SK-N-MC (cell line): Measurements from ENCODE around the gene ZNF93.

Experiments
- EZH2 ChIP-seq: fragments of 200-600 bp; sonication (generic); IDR thresholded peaks from one replicate; pipeline ENCODE4 v1.6.1; 2017; ENCODE audit warnings: antibody characterized with exemption
- FOXP2 ChIP-seq: optimal IDR thresholded peaks from 2 replicates; pipeline ENCODE3; 2011; ENCODE audit warnings: mild to moderate bottlenecking, moderate library complexity; ENCODE audit not compliant: insufficient read depth; ENCODE audit errors: extremely low read length, control extremely low read depth

DNA sequence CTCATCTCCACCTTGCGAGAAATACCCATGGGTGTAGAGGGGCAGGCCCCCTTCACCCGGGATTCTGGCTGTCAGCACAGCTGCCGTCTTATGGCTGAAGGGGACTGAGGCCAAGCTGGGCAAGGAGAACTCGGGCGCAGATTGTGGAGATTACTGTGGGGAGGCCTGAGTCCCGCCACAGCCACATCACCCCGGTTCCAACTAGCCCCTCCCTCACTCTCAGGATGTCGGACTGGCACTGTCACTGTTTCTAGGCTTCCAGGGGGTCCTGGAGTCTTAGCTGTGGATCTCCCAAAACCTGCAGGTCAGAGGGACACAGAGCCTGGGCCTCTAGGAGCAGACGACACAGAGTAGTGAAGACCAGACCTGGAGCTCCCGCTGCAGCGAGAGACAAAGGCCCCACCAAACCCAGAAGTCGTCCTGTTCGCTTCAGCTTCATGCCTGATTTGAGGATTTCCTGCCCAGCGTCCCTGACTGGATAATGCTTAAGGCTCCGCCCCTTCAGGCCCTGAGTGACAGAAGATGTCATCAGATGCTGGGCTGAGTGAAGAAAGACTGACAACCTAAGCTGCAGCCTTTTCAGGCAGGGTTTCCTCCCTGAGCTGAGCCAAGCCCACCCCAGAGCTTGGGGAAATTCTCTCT, 55.8 kb downstream of the ZNF93 start:
- TF ChIP-seq EZH2 (no peak), FOXP2 (no peak)
